ENCODE measurements around the gene PLCG2.

DNA sequence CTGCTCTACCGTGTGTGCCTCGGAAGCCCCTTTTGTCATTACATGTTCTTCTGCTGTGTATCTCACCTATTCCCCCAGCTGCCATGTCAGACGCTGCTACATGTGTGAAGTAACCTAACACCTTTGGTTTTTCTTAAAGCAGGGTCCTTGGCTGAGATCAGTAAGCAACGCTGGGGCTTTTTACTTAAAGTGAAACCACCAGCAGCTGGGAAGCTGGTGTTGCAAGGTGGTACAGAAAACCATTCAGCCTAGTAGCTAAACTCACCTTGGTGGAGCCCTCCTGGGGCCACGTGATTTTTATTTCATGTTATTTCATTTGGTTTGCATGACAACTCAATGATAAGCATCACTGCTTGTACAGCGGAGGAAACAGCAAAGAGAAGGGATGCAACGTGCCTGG lies 62.6 kb downstream of the PLCG2 start:
- TF ChIP-seq, protein P1, sequence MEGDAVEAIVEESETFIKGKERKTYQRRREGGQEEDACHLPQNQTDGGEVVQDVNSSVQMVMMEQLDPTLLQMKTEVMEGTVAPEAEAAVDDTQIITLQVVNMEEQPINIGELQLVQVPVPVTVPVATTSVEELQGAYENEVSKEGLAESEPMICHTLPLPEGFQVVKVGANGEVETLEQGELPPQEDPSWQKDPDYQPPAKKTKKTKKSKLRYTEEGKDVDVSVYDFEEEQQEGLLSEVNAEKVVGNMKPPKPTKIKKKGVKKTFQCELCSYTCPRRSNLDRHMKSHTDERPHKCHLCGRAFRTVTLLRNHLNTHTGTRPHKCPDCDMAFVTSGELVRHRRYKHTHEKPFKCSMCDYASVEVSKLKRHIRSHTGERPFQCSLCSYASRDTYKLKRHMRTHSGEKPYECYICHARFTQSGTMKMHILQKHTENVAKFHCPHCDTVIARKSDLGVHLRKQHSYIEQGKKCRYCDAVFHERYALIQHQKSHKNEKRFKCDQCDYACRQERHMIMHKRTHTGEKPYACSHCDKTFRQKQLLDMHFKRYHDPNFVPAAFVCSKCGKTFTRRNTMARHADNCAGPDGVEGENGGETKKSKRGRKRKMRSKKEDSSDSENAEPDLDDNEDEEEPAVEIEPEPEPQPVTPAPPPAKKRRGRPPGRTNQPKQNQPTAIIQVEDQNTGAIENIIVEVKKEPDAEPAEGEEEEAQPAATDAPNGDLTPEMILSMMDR (IDR thresholded peaks at IDR 0.05; ENCODE audit: low read depth, low read length) = no peak
- TF ChIP-seq POLR2A (IDR thresholded peaks at IDR 0.05; ENCODE audit: extremely low read depth, insufficient read length) = no peak

Measured in NB4 (cell line).